HL-60 (cell line): Measurements from ENCODE around the gene URB1.
"Not testable (repeated sequence)": the region's sequence is repeated elsewhere in the genome, so short reads cannot be mapped to it uniquely, and the experiment has no call there.

Experiments used
- DNase-seq, 2 experiments: peaks; one replicate each; pipeline ENCODE4 v3.0.0-alpha.2; 2010 to 2020; ENCODE audit warnings: low read depth in 1 of 2, low spot score in 1 of 2
- H3K27ac ChIP-seq: fragments of 250-450 bp; sonication (Bioruptor Pico); replicated peaks from 2 replicates; pipeline ENCODE4 v1.5.1; 2020; ENCODE audit warnings: mild to moderate bottlenecking, moderate library complexity
- H3K27me3 ChIP-seq: fragments of 250-450 bp; sonication (Bioruptor Pico); 2 replicates; pipeline ENCODE4 v1.5.1; 2021; ENCODE audit warnings: mild to moderate bottlenecking, moderate library complexity; ENCODE audit not compliant: insufficient read depth, poor library complexity, severe bottlenecking
- H3K4me3 ChIP-seq: replicated peaks from 2 replicates; pipeline ENCODE4 v1.5.1; 2011; ENCODE audit warnings: mild to moderate bottlenecking, control low read depth, low read length; ENCODE audit not compliant: insufficient read depth
- GABPA ChIP-seq: IDR thresholded peaks from 2 replicates; pipeline ENCODE4 v1.6.1; 2012; ENCODE audit warnings: low read depth
- POLR2AphosphoS5 ChIP-seq: IDR thresholded peaks from 2 replicates; pipeline ENCODE4 v1.6.1; 2012; ENCODE audit warnings: low read depth
- SPI1 ChIP-seq: IDR thresholded peaks from 2 replicates; pipeline ENCODE4 v1.6.1; 2012; ENCODE audit warnings: low read depth, mild to moderate bottlenecking, borderline replicate concordance
- TF ChIP-seq, protein P1 (sequence below): IDR thresholded peaks from one replicate; pipeline ENCODE4 v1.5.1; 2011; ENCODE audit warnings: low read length, control low read depth, inconsistent platforms; ENCODE audit not compliant: insufficient read depth
- TF ChIP-seq, protein P2 (sequence below): IDR thresholded peaks from 2 replicates; pipeline ENCODE4 v1.6.1; 2012; ENCODE audit warnings: low read depth; ENCODE audit not compliant: insufficient replicate concordance

The URB1 gene

DNA sequence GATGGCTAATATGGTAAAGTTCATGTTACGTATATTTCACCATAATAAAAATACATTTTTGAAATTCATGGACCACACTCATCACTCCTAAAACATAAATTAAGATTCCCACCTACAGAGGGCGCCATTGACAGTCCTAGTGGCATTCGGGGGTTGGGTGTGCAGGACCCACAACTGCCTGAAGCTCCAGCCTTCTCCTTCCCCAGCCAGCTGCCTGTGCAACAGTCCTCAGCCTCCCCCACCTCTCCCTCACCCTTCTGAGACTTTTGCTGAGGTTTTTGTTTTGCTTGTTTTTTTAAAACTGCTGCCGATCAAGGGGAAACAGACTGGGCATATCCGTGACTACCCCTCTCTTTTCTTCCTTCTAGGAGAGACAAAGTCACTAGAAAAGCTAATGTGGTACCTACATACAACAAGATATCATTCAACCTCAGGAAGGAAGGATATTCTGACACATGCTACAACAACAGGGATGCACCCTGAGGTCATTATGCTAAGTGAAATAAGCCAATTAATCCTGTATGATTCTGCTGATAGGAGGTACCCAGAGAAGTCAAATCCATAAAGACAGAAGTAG, 10.5 kb upstream of the URB1 start:
- peak in 1 of 2 experiments; percentile 55 for DNase-seq
- Histone ChIP-seq H3K27ac (no peak overlapping the region), H3K27me3 (no peaks in the 10 kb centered on the region), H3K4me3 (no peak overlapping the region)
- TF ChIP-seq, protein P1, sequence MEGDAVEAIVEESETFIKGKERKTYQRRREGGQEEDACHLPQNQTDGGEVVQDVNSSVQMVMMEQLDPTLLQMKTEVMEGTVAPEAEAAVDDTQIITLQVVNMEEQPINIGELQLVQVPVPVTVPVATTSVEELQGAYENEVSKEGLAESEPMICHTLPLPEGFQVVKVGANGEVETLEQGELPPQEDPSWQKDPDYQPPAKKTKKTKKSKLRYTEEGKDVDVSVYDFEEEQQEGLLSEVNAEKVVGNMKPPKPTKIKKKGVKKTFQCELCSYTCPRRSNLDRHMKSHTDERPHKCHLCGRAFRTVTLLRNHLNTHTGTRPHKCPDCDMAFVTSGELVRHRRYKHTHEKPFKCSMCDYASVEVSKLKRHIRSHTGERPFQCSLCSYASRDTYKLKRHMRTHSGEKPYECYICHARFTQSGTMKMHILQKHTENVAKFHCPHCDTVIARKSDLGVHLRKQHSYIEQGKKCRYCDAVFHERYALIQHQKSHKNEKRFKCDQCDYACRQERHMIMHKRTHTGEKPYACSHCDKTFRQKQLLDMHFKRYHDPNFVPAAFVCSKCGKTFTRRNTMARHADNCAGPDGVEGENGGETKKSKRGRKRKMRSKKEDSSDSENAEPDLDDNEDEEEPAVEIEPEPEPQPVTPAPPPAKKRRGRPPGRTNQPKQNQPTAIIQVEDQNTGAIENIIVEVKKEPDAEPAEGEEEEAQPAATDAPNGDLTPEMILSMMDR: peak; percentile 42
- no peak for TF ChIP-seq POLR2AphosphoS5

DNA sequence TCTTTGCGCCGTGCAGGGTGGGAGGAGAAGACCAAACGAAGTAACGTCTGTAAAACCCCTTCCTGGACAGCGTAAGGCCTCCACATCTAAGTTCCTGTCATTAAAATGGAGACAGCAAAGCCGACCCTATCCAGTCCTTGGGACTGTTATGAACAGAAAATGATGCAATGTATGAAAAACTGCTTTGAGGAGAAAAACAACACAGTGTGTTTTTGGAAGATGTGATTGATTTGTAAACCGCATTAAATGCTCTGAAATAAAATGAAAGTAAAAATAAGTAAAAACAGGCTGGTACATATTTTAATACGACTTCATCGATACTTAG, 827 bp upstream of the URB1 start:
- peak overlapping the region; percentile 84 for H3K27ac ChIP-seq
- DNase-seq: peak in 1 of 2 experiments; percentile 86

DNA sequence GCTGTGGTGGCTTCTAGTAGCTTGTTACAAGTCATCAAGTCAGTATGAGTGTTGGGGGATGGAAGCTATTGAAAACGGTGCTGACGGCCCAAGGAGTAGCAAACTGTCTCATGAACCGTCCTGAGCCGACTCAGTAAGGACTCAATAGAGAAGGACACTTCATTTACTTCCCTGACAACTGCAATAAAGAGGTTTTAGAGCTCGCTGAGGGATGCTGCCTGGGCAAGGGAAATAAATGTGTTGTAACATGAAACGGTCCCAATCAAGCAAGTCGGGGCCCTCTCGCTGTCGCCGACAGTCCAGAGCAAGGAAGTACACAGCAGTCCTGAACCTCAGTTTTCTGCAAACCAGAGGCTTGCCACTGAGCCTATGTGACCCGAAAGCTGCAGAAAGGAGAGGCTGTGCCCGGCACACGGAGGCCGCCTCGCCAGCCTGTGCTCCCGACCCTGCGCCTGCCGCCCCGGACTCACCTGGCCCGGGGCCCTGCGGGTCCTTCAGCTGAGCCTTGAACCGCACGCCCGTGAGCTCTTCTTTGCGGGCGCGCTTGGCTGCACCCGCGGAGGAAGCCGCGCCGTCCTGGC, 423 bp downstream of the URB1 start:
- TF ChIP-seq, protein P1: no peak
- no peak for TF ChIP-seq GABPA
- TF ChIP-seq POLR2AphosphoS5: no peak
- TF ChIP-seq, protein P2, sequence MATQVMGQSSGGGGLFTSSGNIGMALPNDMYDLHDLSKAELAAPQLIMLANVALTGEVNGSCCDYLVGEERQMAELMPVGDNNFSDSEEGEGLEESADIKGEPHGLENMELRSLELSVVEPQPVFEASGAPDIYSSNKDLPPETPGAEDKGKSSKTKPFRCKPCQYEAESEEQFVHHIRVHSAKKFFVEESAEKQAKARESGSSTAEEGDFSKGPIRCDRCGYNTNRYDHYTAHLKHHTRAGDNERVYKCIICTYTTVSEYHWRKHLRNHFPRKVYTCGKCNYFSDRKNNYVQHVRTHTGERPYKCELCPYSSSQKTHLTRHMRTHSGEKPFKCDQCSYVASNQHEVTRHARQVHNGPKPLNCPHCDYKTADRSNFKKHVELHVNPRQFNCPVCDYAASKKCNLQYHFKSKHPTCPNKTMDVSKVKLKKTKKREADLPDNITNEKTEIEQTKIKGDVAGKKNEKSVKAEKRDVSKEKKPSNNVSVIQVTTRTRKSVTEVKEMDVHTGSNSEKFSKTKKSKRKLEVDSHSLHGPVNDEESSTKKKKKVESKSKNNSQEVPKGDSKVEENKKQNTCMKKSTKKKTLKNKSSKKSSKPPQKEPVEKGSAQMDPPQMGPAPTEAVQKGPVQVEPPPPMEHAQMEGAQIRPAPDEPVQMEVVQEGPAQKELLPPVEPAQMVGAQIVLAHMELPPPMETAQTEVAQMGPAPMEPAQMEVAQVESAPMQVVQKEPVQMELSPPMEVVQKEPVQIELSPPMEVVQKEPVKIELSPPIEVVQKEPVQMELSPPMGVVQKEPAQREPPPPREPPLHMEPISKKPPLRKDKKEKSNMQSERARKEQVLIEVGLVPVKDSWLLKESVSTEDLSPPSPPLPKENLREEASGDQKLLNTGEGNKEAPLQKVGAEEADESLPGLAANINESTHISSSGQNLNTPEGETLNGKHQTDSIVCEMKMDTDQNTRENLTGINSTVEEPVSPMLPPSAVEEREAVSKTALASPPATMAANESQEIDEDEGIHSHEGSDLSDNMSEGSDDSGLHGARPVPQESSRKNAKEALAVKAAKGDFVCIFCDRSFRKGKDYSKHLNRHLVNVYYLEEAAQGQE: no peak
- TF ChIP-seq SPI1: no peak
- Histone ChIP-seq H3K27me3 (no peaks in the 10 kb centered on the region), H3K27ac (peak overlapping the region; percentile 84), H3K4me3 (peak overlapping the region; percentile 100)
- DNase-seq: peak in 1 of 2 experiments; percentile 12

More for the DNA sequence above, 827 bp upstream of the URB1 start:
- Histone ChIP-seq H3K4me3 (peak overlapping the region; percentile 100), H3K27me3 (no peaks in the 10 kb centered on the region)
- no peak for TF ChIP-seq POLR2AphosphoS5
- no peak for TF ChIP-seq GABPA
- TF ChIP-seq SPI1: peak; percentile 86; the same call in 1 of the 2 replicates
- TF ChIP-seq, protein P2: no peak

DNA sequence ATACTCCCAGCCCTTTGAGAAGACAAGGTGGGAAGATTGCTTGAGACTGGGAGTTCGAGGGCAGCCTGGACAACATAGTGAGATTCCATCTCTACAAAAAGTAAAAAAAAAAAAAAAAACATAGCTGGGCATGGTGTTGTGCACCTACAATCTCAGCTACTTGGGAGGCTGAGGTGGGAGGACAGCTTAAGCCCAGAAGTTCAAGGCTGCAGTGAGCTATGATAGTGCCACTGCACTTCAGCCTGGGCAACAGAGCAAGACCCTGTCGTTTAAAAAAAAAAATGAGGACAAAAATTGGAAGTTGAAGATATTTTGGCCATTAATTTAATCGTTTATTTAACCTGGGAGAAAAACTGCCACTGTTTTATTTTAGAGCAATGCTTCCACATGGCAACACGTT, 1.1 kb downstream of the URB1 start:
- TF ChIP-seq SPI1: no peak
- TF ChIP-seq, protein P1: no peak
- no peak for TF ChIP-seq GABPA
- no peak for TF ChIP-seq POLR2AphosphoS5
- TF ChIP-seq, protein P2: no peak
- Histone ChIP-seq H3K27me3 (no peaks in the 10 kb centered on the region), H3K27ac (peak overlapping the region; percentile 84), H3K4me3 (peak overlapping the region; percentile 100)
- DNase-seq: no peak

DNA sequence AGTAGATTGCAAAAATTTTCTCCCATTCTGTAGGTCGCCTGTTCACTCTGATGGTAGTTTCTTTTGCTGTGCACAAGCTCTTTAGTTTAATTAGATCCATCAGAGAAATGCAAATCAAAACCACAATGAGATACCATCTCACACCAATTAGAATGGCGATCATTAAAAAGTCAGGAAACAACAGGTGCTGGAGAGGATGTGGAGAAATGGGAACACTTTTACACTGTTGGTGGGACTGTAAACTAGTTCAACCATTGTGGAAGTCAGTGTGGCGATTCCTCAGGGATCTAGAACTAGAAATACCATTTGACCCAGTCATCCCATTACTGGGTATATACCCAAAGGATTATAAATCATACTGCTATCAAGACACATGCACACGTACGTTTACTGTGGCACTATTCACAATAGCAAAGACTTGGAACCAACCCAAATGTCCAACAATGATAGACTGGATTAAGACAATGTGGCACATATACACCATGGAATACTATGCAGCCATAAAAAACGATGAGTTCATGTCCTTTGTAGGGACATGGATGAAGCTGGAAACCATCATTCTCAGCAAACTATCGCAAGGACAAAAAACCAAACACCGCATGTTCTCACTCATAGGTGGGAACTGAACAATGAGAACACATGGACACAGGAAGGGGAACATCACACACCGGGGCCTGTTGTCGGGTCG, 2.1 kb downstream of the URB1 start:
- not testable (repeated sequence) for DNase-seq, H3K4me3 ChIP-seq, H3K27me3 ChIP-seq, H3K27ac ChIP-seq
